Osteocyte (in vitro differentiated cells): ENCODE results near the gene FASTK. TPM values are rescaled to one million over a fixed set of nuclear protein-coding genes. Genes with fewer than 3 reads are reported as not detected.

ENCODE experiments used
- DNase-seq: peaks from one replicate; pipeline ENCODE4 v3.0.0; 2021; ENCODE audit warnings: mixed read lengths; ENCODE audit not compliant: unreplicated experiment; ENCODE audit errors: extremely low spot score
- H3K27ac Mint-ChIP-seq: one replicate; pipeline ENCODE4 v1.8.0; 2021; ENCODE audit warnings: mild to moderate bottlenecking, mixed read lengths; ENCODE audit not compliant: unreplicated experiment
- H3K27me3 Mint-ChIP-seq: one replicate; pipeline ENCODE4 v1.8.0; 2021; ENCODE audit warnings: mixed read lengths; ENCODE audit not compliant: unreplicated experiment
- H3K36me3 Mint-ChIP-seq: one replicate; pipeline ENCODE4 v1.8.0; 2021; ENCODE audit warnings: mixed read lengths; ENCODE audit not compliant: unreplicated experiment
- H3K4me1 Mint-ChIP-seq: one replicate; pipeline ENCODE4 v1.8.0; 2021; ENCODE audit warnings: mixed read lengths; ENCODE audit not compliant: unreplicated experiment
- H3K4me3 Mint-ChIP-seq: one replicate; pipeline ENCODE4 v1.8.0; 2021; ENCODE audit warnings: mild to moderate bottlenecking, moderate library complexity, mixed read lengths; ENCODE audit not compliant: unreplicated experiment
- H3K9me3 Mint-ChIP-seq: one replicate; pipeline ENCODE4 v1.8.0; 2021; ENCODE audit warnings: mixed read lengths; ENCODE audit not compliant: unreplicated experiment
- total RNA-seq: library from RNA; stranded (reverse); gene quantifications from 2 replicates; pipeline ENCODE4 v1.2.1, GENCODE V29; 2021
- TF ChIP-seq, protein P1 (sequence below): fragments of 200-600 bp; sonication (generic); IDR thresholded peaks from 2 replicates; pipeline ENCODE4 v1.5.0; 2021; ENCODE audit warnings: antibody characterized with exemption, mild to moderate bottlenecking, moderate library complexity

FASTK gene
- total RNA-seq, 1 donor from 2014 or later: 104 TPM

DNA sequence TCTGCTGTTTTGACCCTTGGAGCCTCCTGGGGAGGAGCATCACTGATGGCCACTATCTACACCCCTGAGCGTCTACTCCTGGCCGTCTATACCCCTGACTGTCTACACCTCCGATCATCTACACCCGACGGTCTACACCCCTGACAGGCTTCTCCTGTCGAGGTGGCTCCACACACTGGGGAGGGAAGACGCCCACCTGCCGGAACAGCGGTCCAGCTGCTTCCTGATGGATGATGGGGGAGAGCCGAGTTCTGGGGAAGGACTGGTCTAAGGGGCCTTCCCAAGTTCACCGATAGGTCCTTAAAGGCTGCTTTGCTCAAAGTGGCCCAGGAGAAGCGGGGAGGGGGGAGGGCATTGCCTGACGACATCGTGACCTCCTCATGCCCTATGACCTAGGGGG is 47.5 kb upstream of the FASTK start:
- DNase-seq: no peak
- H3K36me3 Mint-ChIP-seq: peaks cover 47% of the 10 kb centered on the region
- no peak overlapping the region for H3K27ac Mint-ChIP-seq
- H3K27me3 Mint-ChIP-seq: no peaks in the 10 kb centered on the region
- no peak overlapping the region for H3K4me3 Mint-ChIP-seq
- H3K4me1 Mint-ChIP-seq: peaks cover 6% of the 10 kb centered on the region
- no peaks in the 10 kb centered on the region for H3K9me3 Mint-ChIP-seq
- TF ChIP-seq, protein P1, sequence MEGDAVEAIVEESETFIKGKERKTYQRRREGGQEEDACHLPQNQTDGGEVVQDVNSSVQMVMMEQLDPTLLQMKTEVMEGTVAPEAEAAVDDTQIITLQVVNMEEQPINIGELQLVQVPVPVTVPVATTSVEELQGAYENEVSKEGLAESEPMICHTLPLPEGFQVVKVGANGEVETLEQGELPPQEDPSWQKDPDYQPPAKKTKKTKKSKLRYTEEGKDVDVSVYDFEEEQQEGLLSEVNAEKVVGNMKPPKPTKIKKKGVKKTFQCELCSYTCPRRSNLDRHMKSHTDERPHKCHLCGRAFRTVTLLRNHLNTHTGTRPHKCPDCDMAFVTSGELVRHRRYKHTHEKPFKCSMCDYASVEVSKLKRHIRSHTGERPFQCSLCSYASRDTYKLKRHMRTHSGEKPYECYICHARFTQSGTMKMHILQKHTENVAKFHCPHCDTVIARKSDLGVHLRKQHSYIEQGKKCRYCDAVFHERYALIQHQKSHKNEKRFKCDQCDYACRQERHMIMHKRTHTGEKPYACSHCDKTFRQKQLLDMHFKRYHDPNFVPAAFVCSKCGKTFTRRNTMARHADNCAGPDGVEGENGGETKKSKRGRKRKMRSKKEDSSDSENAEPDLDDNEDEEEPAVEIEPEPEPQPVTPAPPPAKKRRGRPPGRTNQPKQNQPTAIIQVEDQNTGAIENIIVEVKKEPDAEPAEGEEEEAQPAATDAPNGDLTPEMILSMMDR: no peak

DNA sequence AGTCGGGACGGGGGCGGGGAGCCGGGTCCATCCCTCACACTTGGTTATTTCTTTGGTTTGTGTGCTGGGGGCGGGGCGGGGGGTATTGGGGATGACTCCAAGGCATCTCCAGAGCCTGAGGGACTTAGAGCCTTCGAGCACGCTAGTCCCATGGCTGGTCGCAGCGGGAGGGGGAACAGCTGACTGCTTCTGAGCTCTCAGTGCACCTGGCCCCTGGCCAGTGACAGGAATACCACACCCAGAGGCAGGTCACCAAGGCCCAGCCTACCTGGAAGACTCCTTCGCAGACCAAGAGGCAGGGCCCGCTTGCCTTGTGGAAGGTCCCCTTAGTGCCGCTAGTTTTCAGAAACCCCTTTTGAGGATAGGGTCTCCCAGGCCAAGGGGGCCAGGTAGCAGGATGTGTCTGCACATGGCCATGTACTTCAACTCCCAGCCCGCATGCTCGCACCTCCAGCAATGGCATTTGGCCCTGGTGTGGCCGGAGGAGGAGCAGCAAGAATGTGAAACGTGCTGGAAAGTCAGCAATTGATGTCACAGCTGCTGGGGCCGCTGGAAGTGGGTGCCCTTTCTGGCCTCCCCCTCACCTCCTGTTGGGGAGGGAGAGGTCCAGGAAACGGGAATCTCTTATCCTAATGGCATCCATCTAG is 46.0 kb upstream of the FASTK start:
- peaks cover 40% of the 10 kb centered on the region for H3K36me3 Mint-ChIP-seq
- peaks cover 6% of the 10 kb centered on the region for H3K4me1 Mint-ChIP-seq
- H3K9me3 Mint-ChIP-seq: no peaks in the 10 kb centered on the region
- no peaks in the 10 kb centered on the region for H3K27me3 Mint-ChIP-seq
- DNase-seq: no peak
- no peak overlapping the region for H3K27ac Mint-ChIP-seq
- no peak overlapping the region for H3K4me3 Mint-ChIP-seq
- TF ChIP-seq, protein P1: no peak

DNA sequence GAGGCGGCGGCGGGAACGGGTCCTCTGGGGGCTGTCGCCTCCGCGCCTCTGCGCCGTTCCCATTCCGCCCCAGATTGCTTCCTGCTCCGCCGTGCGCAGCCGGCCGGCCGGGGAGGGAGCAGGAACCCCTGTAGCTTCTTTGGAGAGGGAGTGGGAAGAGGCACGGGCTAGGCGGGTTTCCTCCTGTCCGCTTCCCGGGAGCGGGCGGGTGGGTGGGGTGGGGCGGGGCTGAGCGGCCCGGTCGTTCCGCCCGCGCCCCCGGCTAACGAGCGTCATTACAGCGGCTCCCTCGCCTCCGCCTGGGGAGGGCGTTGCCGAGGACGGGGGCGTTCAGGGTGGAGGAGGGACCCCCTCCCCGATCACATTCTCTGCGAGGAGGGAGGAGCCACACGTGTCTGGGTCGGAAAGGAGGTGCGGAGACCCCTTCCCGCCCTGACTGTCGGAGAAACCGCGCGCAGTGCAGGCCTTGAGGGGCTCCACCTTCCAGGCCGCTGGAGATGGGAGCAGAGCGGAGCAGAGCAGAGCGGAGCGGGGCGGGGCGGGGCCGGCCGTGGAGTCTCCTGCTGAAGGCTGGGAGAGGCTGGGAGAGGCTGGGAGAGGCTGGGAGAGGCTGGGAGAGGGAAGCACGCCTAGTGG is 45.4 kb upstream of the FASTK start:
- TF ChIP-seq, protein P1: no peak
- H3K27me3 Mint-ChIP-seq: no peaks in the 10 kb centered on the region
- H3K4me1 Mint-ChIP-seq: peaks cover 6% of the 10 kb centered on the region
- peaks cover 43% of the 10 kb centered on the region for H3K36me3 Mint-ChIP-seq
- H3K4me3 Mint-ChIP-seq: peak overlapping the region; percentile 62
- no peak for DNase-seq
- no peaks in the 10 kb centered on the region for H3K9me3 Mint-ChIP-seq
- peak overlapping the region; percentile 54 for H3K27ac Mint-ChIP-seq

DNA sequence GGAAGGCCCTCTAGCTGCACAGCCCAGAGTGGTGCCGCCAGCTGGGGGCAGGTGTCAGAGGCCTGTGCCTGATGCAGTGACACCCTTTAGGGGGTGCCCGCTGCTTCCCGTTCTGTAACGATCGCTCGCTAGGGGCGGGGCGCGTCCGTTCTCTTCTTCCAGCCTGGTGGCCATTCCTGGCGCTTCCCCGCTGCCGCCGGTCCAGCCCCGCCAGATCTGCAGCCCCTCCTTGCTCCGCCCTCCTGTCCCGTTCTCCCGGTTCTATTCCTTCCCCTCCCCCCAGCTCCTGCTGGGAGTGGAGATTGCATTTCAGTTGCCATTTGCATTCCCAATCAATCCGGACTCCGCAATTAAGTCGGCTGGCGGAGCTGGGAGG is 44.8 kb upstream of the FASTK start:
- H3K4me1 Mint-ChIP-seq: peaks cover 6% of the 10 kb centered on the region
- no peaks in the 10 kb centered on the region for H3K27me3 Mint-ChIP-seq
- DNase-seq: no peak
- H3K9me3 Mint-ChIP-seq: no peaks in the 10 kb centered on the region
- peaks cover 45% of the 10 kb centered on the region for H3K36me3 Mint-ChIP-seq
- H3K27ac Mint-ChIP-seq: no peak overlapping the region
- peak overlapping the region; percentile 62 for H3K4me3 Mint-ChIP-seq
- TF ChIP-seq, protein P1: no peak

DNA sequence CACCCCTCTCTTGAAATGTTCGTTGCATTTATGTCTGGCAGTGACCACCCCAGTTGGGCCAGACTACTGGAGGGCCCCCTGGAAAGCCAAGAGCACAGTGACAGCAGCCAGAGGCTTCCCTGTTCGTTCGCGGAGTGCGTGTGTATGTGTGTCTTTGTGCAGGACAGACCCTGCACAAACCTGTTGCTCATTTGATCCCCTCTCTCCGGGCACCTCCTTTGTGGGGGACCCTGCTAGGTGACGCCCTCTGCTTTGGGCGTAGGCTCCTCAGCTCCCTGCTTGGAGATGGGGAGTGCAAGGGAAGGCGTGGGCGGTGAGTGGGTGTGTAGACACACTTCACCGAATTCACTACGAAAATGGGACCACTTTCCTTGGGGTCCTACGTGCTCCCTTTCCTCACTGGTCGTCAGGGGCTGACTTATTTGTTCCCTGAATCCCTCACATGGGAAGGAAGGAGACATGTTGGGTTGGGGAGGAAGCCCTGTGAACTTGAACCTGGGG is 44.3 kb upstream of the FASTK start:
- H3K4me3 Mint-ChIP-seq: no peak overlapping the region

More for the DNA sequence above, 44.3 kb upstream of the FASTK start:
- Mint-ChIP-seq H3K36me3 (peaks cover 45% of the 10 kb centered on the region), H3K27me3 (no peaks in the 10 kb centered on the region), H3K27ac (no peak overlapping the region), H3K4me1 (peaks cover 6% of the 10 kb centered on the region), H3K9me3 (no peaks in the 10 kb centered on the region)
- no peak for DNase-seq
- TF ChIP-seq, protein P1: no peak
